SU-DHL-6 (cell line): ENCODE data around the gene UBR3.

Experiments used
- H2AFZ ChIP-seq: fragments of 200-600 bp; sonication (generic); 2 replicates; pipeline ENCODE4 v1.6.1; 2014; ENCODE audit warnings: low read depth, mild to moderate bottlenecking, moderate library complexity, mixed read lengths, antibody characterized with exemption, low read length; ENCODE audit not compliant: severe bottlenecking
- H3F3A ChIP-seq: fragments of 200-600 bp; shearing (Covaris generic); 2 replicates; pipeline ENCODE4 v1.6.0; 2016; ENCODE audit warnings: antibody characterized with exemption, mild to moderate bottlenecking; ENCODE audit not compliant: insufficient read depth
- H3K27ac ChIP-seq: fragments of 200-600 bp; sonication (generic); 2 replicates; pipeline ENCODE4 v1.5.1; 2016; ENCODE audit warnings: low read depth, mild to moderate bottlenecking, low read length, moderate library complexity, mixed read lengths
- H3K27me3 ChIP-seq: fragments of 200-600 bp; sonication (generic), shearing (Covaris generic); 2 replicates; pipeline ENCODE4 v1.6.0; 2014; ENCODE audit warnings: mild to moderate bottlenecking, low read length
- H3K36me3 ChIP-seq: fragments of 200-600 bp; sonication (generic); 2 replicates; pipeline ENCODE4 v1.6.1; 2014; ENCODE audit warnings: mild to moderate bottlenecking, low read length, mixed read lengths
- H3K4me2 ChIP-seq: fragments of 300-600, 200-600 bp; shearing (Covaris generic), sonication (generic); 2 replicates; pipeline ENCODE4 v1.6.0; 2014; ENCODE audit warnings: low read length, low read depth, mild to moderate bottlenecking; ENCODE audit not compliant: poor library complexity, severe bottlenecking
- H3K4me3 ChIP-seq: fragments of 200-600 bp; sonication (generic); 2 replicates; pipeline ENCODE4 v1.5.1; 2014; ENCODE audit warnings: antibody characterized with exemption, low read length, mild to moderate bottlenecking, mixed read lengths; ENCODE audit not compliant: insufficient read depth, poor library complexity, severe bottlenecking
- H3K79me2 ChIP-seq: fragments of 200-600 bp; sonication (generic); 2 replicates; pipeline ENCODE4 v1.6.1; 2014; ENCODE audit warnings: mild to moderate bottlenecking, low read length, moderate library complexity; ENCODE audit not compliant: insufficient read depth
- H3K9ac ChIP-seq: fragments of 200-600 bp; sonication (generic); 2 replicates; pipeline ENCODE4 v1.7.0; 2014; ENCODE audit warnings: mild to moderate bottlenecking, low read length
- H3K9me2 ChIP-seq: fragments of 200-600 bp; sonication (generic); replicated peaks from 2 replicates; pipeline ENCODE4 v1.6.1; 2014; ENCODE audit warnings: low read length; ENCODE audit not compliant: insufficient read depth
- H3K9me3 ChIP-seq: fragments of 200-600 bp; sonication (generic); 2 replicates; pipeline ENCODE4 v1.6.1; 2014; ENCODE audit warnings: low read length, mixed read lengths; ENCODE audit not compliant: insufficient read depth
- H4K20me1 ChIP-seq: fragments of 200-600 bp; sonication (generic); 2 replicates; pipeline ENCODE4 v1.6.1; 2014; ENCODE audit warnings: low read depth, mild to moderate bottlenecking, antibody characterized with exemption, low read length, moderate library complexity, mixed read lengths
- EZH2phosphoT487 ChIP-seq: fragments of 200-600 bp; sonication (generic), shearing (Covaris generic); conservative IDR thresholded peaks from 2 replicates; pipeline ENCODE4 v1.6.1; 2018; ENCODE audit warnings: mild to moderate bottlenecking, antibody characterized with exemption, low read length, moderate library complexity, mixed read lengths
- TF ChIP-seq, protein P1 (sequence below): fragments of 200-600 bp; sonication (generic); IDR thresholded peaks from one replicate; pipeline ENCODE4 v1.5.1; 2017; ENCODE audit warnings: antibody characterized with exemption, mild to moderate bottlenecking, low read length, moderate library complexity; ENCODE audit not compliant: insufficient read depth, poor library complexity, severe bottlenecking

UBR3 gene

DNA sequence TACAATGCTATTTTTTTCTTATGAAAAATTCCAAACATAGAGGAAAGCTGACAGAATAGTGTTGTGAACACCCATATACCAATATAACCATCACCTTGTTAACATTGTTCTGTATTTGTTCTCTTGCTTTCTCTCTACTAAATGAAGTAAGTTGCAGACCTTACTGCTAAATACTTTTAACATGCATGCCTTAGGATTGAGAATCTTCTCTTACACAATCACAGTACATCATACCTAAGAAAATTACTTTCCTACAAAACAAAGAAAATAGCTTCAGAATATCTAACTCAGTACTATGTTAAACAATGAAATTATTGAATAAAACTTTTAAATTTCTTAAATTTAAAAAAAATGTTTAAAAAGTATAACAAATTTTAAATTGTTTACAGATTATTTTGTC is 136.5 kb downstream of the UBR3 start:
- H3K9me3 ChIP-seq, result no peaks in the 10 kb centered on the region
- no peak overlapping the region for H3K27ac ChIP-seq
- no peak overlapping the region for H3K9ac ChIP-seq
- H3F3A ChIP-seq, result no peaks in the 10 kb centered on the region
- H3K4me3 ChIP-seq, result no peak overlapping the region
- TF ChIP-seq, protein P1, sequence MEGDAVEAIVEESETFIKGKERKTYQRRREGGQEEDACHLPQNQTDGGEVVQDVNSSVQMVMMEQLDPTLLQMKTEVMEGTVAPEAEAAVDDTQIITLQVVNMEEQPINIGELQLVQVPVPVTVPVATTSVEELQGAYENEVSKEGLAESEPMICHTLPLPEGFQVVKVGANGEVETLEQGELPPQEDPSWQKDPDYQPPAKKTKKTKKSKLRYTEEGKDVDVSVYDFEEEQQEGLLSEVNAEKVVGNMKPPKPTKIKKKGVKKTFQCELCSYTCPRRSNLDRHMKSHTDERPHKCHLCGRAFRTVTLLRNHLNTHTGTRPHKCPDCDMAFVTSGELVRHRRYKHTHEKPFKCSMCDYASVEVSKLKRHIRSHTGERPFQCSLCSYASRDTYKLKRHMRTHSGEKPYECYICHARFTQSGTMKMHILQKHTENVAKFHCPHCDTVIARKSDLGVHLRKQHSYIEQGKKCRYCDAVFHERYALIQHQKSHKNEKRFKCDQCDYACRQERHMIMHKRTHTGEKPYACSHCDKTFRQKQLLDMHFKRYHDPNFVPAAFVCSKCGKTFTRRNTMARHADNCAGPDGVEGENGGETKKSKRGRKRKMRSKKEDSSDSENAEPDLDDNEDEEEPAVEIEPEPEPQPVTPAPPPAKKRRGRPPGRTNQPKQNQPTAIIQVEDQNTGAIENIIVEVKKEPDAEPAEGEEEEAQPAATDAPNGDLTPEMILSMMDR, result no peak
- no peak for TF ChIP-seq EZH2phosphoT487
- no peaks in the 10 kb centered on the region for H4K20me1 ChIP-seq
- no peaks in the 10 kb centered on the region for H3K9me2 ChIP-seq
- H3K27me3 ChIP-seq, result no peaks in the 10 kb centered on the region
- no peaks in the 10 kb centered on the region for H3K79me2 ChIP-seq
- peaks cover 9% of the 10 kb centered on the region; the same call in 1 of the 2 replicates for H3K36me3 ChIP-seq
- no peak overlapping the region for H2AFZ ChIP-seq
- H3K4me2 ChIP-seq, result no peak overlapping the region

DNA sequence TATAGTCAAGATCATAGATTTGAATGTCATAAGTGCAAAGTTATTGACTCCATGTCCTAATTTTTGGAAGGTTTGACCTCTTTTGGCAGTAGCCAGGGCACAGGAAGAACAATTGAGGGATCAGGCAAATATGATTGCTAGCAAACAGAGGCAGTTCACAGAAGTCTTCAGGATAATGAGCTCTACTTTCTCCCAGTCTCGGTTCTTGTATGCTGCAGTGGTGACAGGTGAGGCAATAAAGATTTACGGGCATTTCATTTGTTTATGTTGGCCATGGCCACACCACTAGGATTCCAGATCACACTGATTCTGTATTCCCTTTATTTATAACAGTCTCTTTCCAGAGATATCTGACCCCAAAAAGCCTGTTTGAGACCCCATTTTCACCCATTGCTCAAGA is 137.5 kb downstream of the UBR3 start:
- H3K9me3 ChIP-seq, result no peaks in the 10 kb centered on the region
- H3K9ac ChIP-seq, result no peak overlapping the region
- no peak overlapping the region for H3K4me2 ChIP-seq
- H3K36me3 ChIP-seq, result no peaks in the 10 kb centered on the region
- H3K27ac ChIP-seq, result no peak overlapping the region
- H3K79me2 ChIP-seq, result no peaks in the 10 kb centered on the region
- H3F3A ChIP-seq, result no peaks in the 10 kb centered on the region
- H3K4me3 ChIP-seq, result no peak overlapping the region
- no peak overlapping the region for H2AFZ ChIP-seq
- no peaks in the 10 kb centered on the region for H3K9me2 ChIP-seq
- no peaks in the 10 kb centered on the region for H4K20me1 ChIP-seq
- no peaks in the 10 kb centered on the region for H3K27me3 ChIP-seq
- TF ChIP-seq EZH2phosphoT487, result no peak
- TF ChIP-seq, protein P1, result no peak

DNA sequence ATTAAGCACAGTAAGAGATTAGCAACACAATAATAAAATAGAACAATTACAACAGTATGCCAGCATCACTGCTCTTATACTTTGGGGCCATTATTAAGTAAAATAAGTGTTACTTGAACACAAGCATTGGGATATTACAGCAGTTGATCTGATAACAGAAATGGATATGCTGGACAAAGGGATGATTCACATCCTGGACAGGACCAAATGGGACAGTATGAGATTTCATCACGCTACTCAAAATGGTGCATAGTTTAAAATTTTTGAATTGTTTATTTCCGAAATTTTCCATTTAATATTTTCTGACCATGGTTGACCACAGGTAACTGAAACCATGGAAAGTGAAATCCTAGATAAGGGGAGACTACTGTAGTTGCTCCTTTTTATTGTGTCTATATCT is 138.2 kb downstream of the UBR3 start:
- Histone ChIP-seq H3K9ac (no peak overlapping the region), H3K4me3 (no peak overlapping the region), H3K36me3 (no peaks in the 10 kb centered on the region), H4K20me1 (no peaks in the 10 kb centered on the region), H3K27ac (no peak overlapping the region), H3K9me2 (no peaks in the 10 kb centered on the region), H3K9me3 (no peaks in the 10 kb centered on the region), H3K79me2 (no peaks in the 10 kb centered on the region), H3K4me2 (no peak overlapping the region), H2AFZ (no peak overlapping the region), H3F3A (no peaks in the 10 kb centered on the region), H3K27me3 (no peaks in the 10 kb centered on the region)
- no peak for TF ChIP-seq EZH2phosphoT487
- TF ChIP-seq, protein P1, result no peak

DNA sequence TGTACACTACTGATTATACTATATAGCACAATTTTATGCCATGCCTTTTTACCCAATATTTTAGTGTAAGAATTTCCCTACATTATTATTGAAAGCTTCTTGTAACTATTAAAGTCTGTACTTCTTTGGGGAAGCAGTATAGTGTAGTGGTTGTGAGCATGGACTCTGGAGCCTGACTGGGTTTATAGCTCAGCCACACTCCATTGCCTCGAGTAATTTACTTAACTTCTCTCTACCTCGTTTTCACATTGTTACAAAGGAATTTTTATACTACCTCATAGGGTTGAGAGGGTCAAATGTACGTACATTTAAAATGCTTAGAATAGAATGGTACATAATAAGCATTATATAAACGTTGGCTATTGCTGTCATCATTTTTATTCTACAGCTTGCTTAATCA is 139.2 kb downstream of the UBR3 start:
- Histone ChIP-seq H4K20me1 (no peaks in the 10 kb centered on the region), H3K27me3 (no peaks in the 10 kb centered on the region), H2AFZ (no peak overlapping the region), H3K4me2 (no peak overlapping the region), H3K4me3 (no peak overlapping the region), H3F3A (no peaks in the 10 kb centered on the region), H3K9me3 (no peaks in the 10 kb centered on the region), H3K9me2 (no peaks in the 10 kb centered on the region), H3K9ac (no peak overlapping the region), H3K36me3 (no peaks in the 10 kb centered on the region), H3K27ac (no peak overlapping the region), H3K79me2 (no peaks in the 10 kb centered on the region)
- TF ChIP-seq, protein P1, result no peak
- TF ChIP-seq EZH2phosphoT487, result no peak
